ENCODE data around the gene HS6ST2.

GRCh38 chrX:132933170-132933569 lies 25.3 kb downstream of the HS6ST2 start:
- TF ChIP-seq CTCF (conservative IDR thresholded peaks at IDR 0.05) (no peak), ZFX (IDR thresholded peaks at IDR 0.05) (no peak)
